Central memory CD8-positive, alpha-beta T cell (primary cell): Measurements from ENCODE around the gene SHQ1.
"Not testable (repeated sequence)": the region's sequence is repeated elsewhere in the genome, so short reads cannot be mapped to it uniquely, and the experiment has no call there.

Experiments
- ATAC-seq: fragments of 150-1000 bp; cut with Tn5 transposase; replicated peaks from 2 replicates; pipeline ENCODE4 v1.10.0; 2022; ENCODE audit warnings: mild to moderate bottlenecking, moderate FRiP score, moderate number of reproducible peaks; ENCODE audit not compliant: poor library complexity, severe bottlenecking; ENCODE audit errors: extremely low read depth
- DNase-seq, 2 donors: peaks; one replicate each; pipeline ENCODE4 v3.0.0; 2021; ENCODE audit warnings: low spot score in 2 of 2
- H3K27ac Mint-ChIP-seq: one replicate; pipeline ENCODE4 v1.8.0; 2022; ENCODE audit warnings: low read depth, mild to moderate bottlenecking, moderate library complexity, mixed read lengths
- H3K27me3 Mint-ChIP-seq: one replicate; pipeline ENCODE4 v1.8.0; 2022; ENCODE audit warnings: mixed read lengths
- H3K36me3 Mint-ChIP-seq: one replicate; pipeline ENCODE4 v1.8.0; 2022; ENCODE audit warnings: mild to moderate bottlenecking, moderate library complexity, mixed read lengths; ENCODE audit not compliant: insufficient read depth
- H3K4me1 Mint-ChIP-seq: one replicate; pipeline ENCODE4 v1.8.0; 2022; ENCODE audit warnings: mixed read lengths
- H3K4me3 Mint-ChIP-seq: one replicate; pipeline ENCODE4 v1.8.0; 2022; ENCODE audit warnings: mild to moderate bottlenecking, moderate library complexity, mixed read lengths
- H3K9me3 Mint-ChIP-seq: one replicate; pipeline ENCODE4 v1.8.0; 2022; ENCODE audit warnings: mixed read lengths

Gene SHQ1

GRCh38 chr3:72810063-72810462, 38.2 kb downstream of the SHQ1 start:
- Mint-ChIP-seq H3K27me3 (no peaks in the 10 kb centered on the region), H3K27ac (no peak overlapping the region), H3K36me3 (peaks cover 13% of the 10 kb centered on the region), H3K4me1 (no peaks in the 10 kb centered on the region), H3K4me3 (no peak overlapping the region), H3K9me3 (no peaks in the 10 kb centered on the region)
- ATAC-seq = no peak
- DNase-seq = no peak

- no peak for ATAC-seq
- no peaks in the 10 kb centered on the region for H3K9me3 Mint-ChIP-seq
- no peak overlapping the region for H3K4me3 Mint-ChIP-seq
These were observed 43.9 kb downstream of the SHQ1 start for GRCh38 chr3:72804361-72804760.

GRCh38 chr3:72803573-72803972, 44.7 kb downstream of the SHQ1 start:
- no peak for ATAC-seq
- DNase-seq = no peak
- peaks cover 2% of the 10 kb centered on the region for H3K36me3 Mint-ChIP-seq
- H3K4me1 Mint-ChIP-seq = no peaks in the 10 kb centered on the region
- H3K27ac Mint-ChIP-seq = no peak overlapping the region
- H3K9me3 Mint-ChIP-seq = no peaks in the 10 kb centered on the region
- no peak overlapping the region for H3K4me3 Mint-ChIP-seq
- H3K27me3 Mint-ChIP-seq = no peaks in the 10 kb centered on the region

More at GRCh38 chr3:72804361-72804760, 43.9 kb downstream of the SHQ1 start:
- H3K36me3 Mint-ChIP-seq = peaks cover 2% of the 10 kb centered on the region
- no peaks in the 10 kb centered on the region for H3K27me3 Mint-ChIP-seq
- no peak for DNase-seq
- no peak overlapping the region for H3K27ac Mint-ChIP-seq
- H3K4me1 Mint-ChIP-seq = no peaks in the 10 kb centered on the region

- Mint-ChIP-seq H3K27ac (no peak overlapping the region), H3K9me3 (no peaks in the 10 kb centered on the region), H3K4me3 (no peak overlapping the region), H3K36me3 (peaks cover 3% of the 10 kb centered on the region), H3K4me1 (no peaks in the 10 kb centered on the region), H3K27me3 (no peaks in the 10 kb centered on the region)
- DNase-seq (no peak), ATAC-seq (no peak)
These were observed 46.2 kb downstream of the SHQ1 start for GRCh38 chr3:72802001-72802400.

- peaks cover 1% of the 10 kb centered on the region for H3K36me3 Mint-ChIP-seq
- H3K9me3 Mint-ChIP-seq = no peaks in the 10 kb centered on the region
- no peak overlapping the region for H3K4me3 Mint-ChIP-seq
- no peaks in the 10 kb centered on the region for H3K4me1 Mint-ChIP-seq
- no peak overlapping the region for H3K27ac Mint-ChIP-seq
- H3K27me3 Mint-ChIP-seq = no peaks in the 10 kb centered on the region
- DNase-seq (no peak), ATAC-seq (no peak)
These were observed 47.4 kb downstream of the SHQ1 start for GRCh38 chr3:72800869-72801268.

- Mint-ChIP-seq H3K27ac (no peak overlapping the region), H3K4me3 (no peak overlapping the region), H3K4me1 (no peaks in the 10 kb centered on the region), H3K9me3 (no peaks in the 10 kb centered on the region), H3K36me3 (peaks cover 6% of the 10 kb centered on the region), H3K27me3 (no peaks in the 10 kb centered on the region)
- no peak for ATAC-seq
- DNase-seq = no peak
These were observed 49.6 kb downstream of the SHQ1 start for GRCh38 chr3:72798552-72799195.

GRCh38 chr3:72797773-72798543, 50.3 kb downstream of the SHQ1 start:
- H3K4me1 Mint-ChIP-seq = no peaks in the 10 kb centered on the region
- H3K27ac Mint-ChIP-seq = no peak overlapping the region
- H3K27me3 Mint-ChIP-seq = no peaks in the 10 kb centered on the region
- H3K4me3 Mint-ChIP-seq = no peak overlapping the region
- H3K36me3 Mint-ChIP-seq = peaks cover 6% of the 10 kb centered on the region
- DNase-seq = no peak
- H3K9me3 Mint-ChIP-seq = no peaks in the 10 kb centered on the region
- ATAC-seq = no peak

- no peak overlapping the region for H3K4me3 Mint-ChIP-seq
- DNase-seq (no peak), ATAC-seq (no peak)
- H3K27ac Mint-ChIP-seq = no peak overlapping the region
- peaks cover 11% of the 10 kb centered on the region for H3K36me3 Mint-ChIP-seq
- no peaks in the 10 kb centered on the region for H3K27me3 Mint-ChIP-seq
- H3K9me3 Mint-ChIP-seq = no peaks in the 10 kb centered on the region
- H3K4me1 Mint-ChIP-seq = peaks cover 8% of the 10 kb centered on the region
These were observed 54.2 kb downstream of the SHQ1 start for GRCh38 chr3:72794079-72794478.

- peak overlapping the region; percentile 21 for H3K4me3 Mint-ChIP-seq
- no peaks in the 10 kb centered on the region for H3K27me3 Mint-ChIP-seq
- ATAC-seq (no peak), DNase-seq (no peak)
- peaks cover 10% of the 10 kb centered on the region for H3K36me3 Mint-ChIP-seq
- no peaks in the 10 kb centered on the region for H3K9me3 Mint-ChIP-seq
- H3K27ac Mint-ChIP-seq = peak overlapping the region; percentile 84
- H3K4me1 Mint-ChIP-seq = peaks cover 8% of the 10 kb centered on the region
These were observed 57.1 kb downstream of the SHQ1 start for GRCh38 chr3:72791161-72791560.

GRCh38 chr3:72789786-72790185, 58.5 kb downstream of the SHQ1 start:
- H3K27ac Mint-ChIP-seq = no peak overlapping the region

GRCh38 chr3:72788232-72788631, 60.0 kb downstream of the SHQ1 start:
- H3K36me3 Mint-ChIP-seq, H3K27ac Mint-ChIP-seq, H3K9me3 Mint-ChIP-seq, H3K4me3 Mint-ChIP-seq, H3K4me1 Mint-ChIP-seq, ATAC-seq, H3K27me3 Mint-ChIP-seq, DNase-seq: not testable (repeated sequence)

More at GRCh38 chr3:72789786-72790185, 58.5 kb downstream of the SHQ1 start:
- no peaks in the 10 kb centered on the region for H3K27me3 Mint-ChIP-seq
- no peaks in the 10 kb centered on the region for H3K9me3 Mint-ChIP-seq
- ATAC-seq = no peak
- DNase-seq = no peak
- H3K36me3 Mint-ChIP-seq = peaks cover 5% of the 10 kb centered on the region
- H3K4me1 Mint-ChIP-seq = peaks cover 8% of the 10 kb centered on the region
- H3K4me3 Mint-ChIP-seq = no peak overlapping the region

- no peaks in the 10 kb centered on the region for H3K9me3 Mint-ChIP-seq
- H3K36me3 Mint-ChIP-seq = peaks cover 1% of the 10 kb centered on the region
- no peak overlapping the region for H3K4me3 Mint-ChIP-seq
- ATAC-seq = no peak
- H3K4me1 Mint-ChIP-seq = peaks cover 8% of the 10 kb centered on the region
- DNase-seq = no peak
- H3K27ac Mint-ChIP-seq = no peak overlapping the region
- no peaks in the 10 kb centered on the region for H3K27me3 Mint-ChIP-seq
These were observed 61.6 kb downstream of the SHQ1 start for GRCh38 chr3:72786668-72787067.

- Mint-ChIP-seq H3K4me3 (no peak overlapping the region), H3K27me3 (no peaks in the 10 kb centered on the region), H3K27ac (no peak overlapping the region), H3K9me3 (no peaks in the 10 kb centered on the region), H3K4me1 (no peaks in the 10 kb centered on the region), H3K36me3 (peaks cover 4% of the 10 kb centered on the region)
- ATAC-seq (no peak), DNase-seq (no peak)
These were observed 64.0 kb downstream of the SHQ1 start for GRCh38 chr3:72784226-72784625.
